Measurements from ENCODE around the gene ADGRV1. TPM values are rescaled to one million over a fixed set of nuclear protein-coding genes. Genes with fewer than 3 reads are reported as not detected.

ADGRV1 gene
- total and polyA plus RNA-seq, 2 donors (not counting 3 experiments of a cell fraction or from before 2014, with no cell fraction given), result 0.11 to 0.55 TPM

- no peak overlapping the region for H2AFZ ChIP-seq (ENCODE audit: low read depth, low read length)
- no peak for DNase-seq (ENCODE audit: low read depth, low spot score)
- H3K4me2 ChIP-seq (ENCODE audit: insufficient read depth, low read length), result no peak overlapping the region
- FAIRE-seq, result no peak
- H3K4me3 ChIP-seq (replicated peaks in 1 of 3; ENCODE audit: insufficient read depth in 1 of 3, low read depth in 1 of 3, low read length in 3 of 3), result no peak overlapping the region
- intact Hi-C loops (cut with micrococcal nuclease), result no loop called here
- H3K79me2 ChIP-seq (ENCODE audit: control insufficient read depth, insufficient read depth, low read length), result no peaks in the 10 kb centered on the region
- peaks cover 46 to 65% of the 10 kb centered on the region in 2 experiments for H3K27me3 ChIP-seq (ENCODE audit: control insufficient read depth in 2 of 2, insufficient read depth in 2 of 2, low read length in 2 of 2)
- H3K9me1 ChIP-seq (replicated peaks; ENCODE audit: control insufficient read depth, extremely low read depth, insufficient read depth, low read length), result no peaks in the 10 kb centered on the region
- ChIA-PET CTCF (no interaction called here), POLR2A (no interaction called here)
- no peaks in the 10 kb centered on the region for H3K9me3 ChIP-seq (replicated peaks; ENCODE audit: control insufficient read depth, insufficient read depth, low read length)
- BruUV-seq (replicated peaks), result no TSS peak
- no peak overlapping the region for H3K9ac ChIP-seq (replicated peaks; ENCODE audit: extremely low read depth, insufficient read depth, low read length)
- no peaks in the 10 kb centered on the region for H3K36me3 ChIP-seq (ENCODE audit: control insufficient read depth in 2 of 2, extremely low read depth in 1 of 2, insufficient read depth in 2 of 2, low read length in 2 of 2)
- no peak for TF ChIP-seq FOS (IDR thresholded peaks at IDR 0.05; ENCODE audit: borderline replicate concordance, insufficient read depth, low read length)
- TF ChIP-seq POLR2A (IDR thresholded peaks at IDR 0.05; ENCODE audit: low read depth, low read length), result no peak
- TF ChIP-seq EZH2 (IDR thresholded peaks at IDR 0.05; ENCODE audit: borderline replicate concordance, low read depth, low read length, severe bottlenecking), result no peak
- no peak for TF ChIP-seq CTCF (IDR thresholded peaks at IDR 0.05; ENCODE audit: extremely low read depth in 1 of 2, insufficient read depth in 1 of 2, low read depth in 1 of 2, low read length in 2 of 2)
- H3K27ac ChIP-seq (ENCODE audit: insufficient read depth, low read depth, low read length), result no peak overlapping the region
- no peaks in the 10 kb centered on the region for H3K4me1 ChIP-seq (ENCODE audit: control insufficient read depth, extremely low read depth, insufficient read depth, low read length)
- dilution Hi-C loops (cut with MboI; ENCODE audit: extremely low pct_ligation_motif_present, low sequenced_read_pairs), result no loop called here
- H4K20me1 ChIP-seq (replicated peaks; ENCODE audit: control insufficient read depth, extremely low read depth, insufficient read depth, low read length), result no peaks in the 10 kb centered on the region
These were observed 4.1 kb upstream of the ADGRV1 start for GRCh38 chr5:90554358-90555006.

- CTCF ChIA-PET, result interaction anchor here (0.6 kb wide), 1 partner anchor 1373 kb away, joined by 3 read pairs; no protein-coding TSS in a partner anchor
- TF ChIP-seq MAX (IDR thresholded peaks at IDR 0.05; ENCODE audit: insufficient read depth, insufficient read length) (no peak), JUN (IDR thresholded peaks at IDR 0.05; ENCODE audit: borderline replicate concordance, insufficient read depth, insufficient read length, low read depth) (no peak), POLR2A (IDR thresholded peaks at IDR 0.05; ENCODE audit: low read depth, low read length) (no peak), CTCF (IDR thresholded peaks at IDR 0.05; ENCODE audit: extremely low read depth in 1 of 2, insufficient read depth in 1 of 2, low read depth in 1 of 2, low read length in 2 of 2) (no peak), GATA2 (IDR thresholded peaks at IDR 0.05; ENCODE audit: insufficient read depth, insufficient read length, low read depth, low read length) (no peak), FOS (IDR thresholded peaks at IDR 0.05; ENCODE audit: borderline replicate concordance, insufficient read depth, low read length) (no peak), EZH2 (IDR thresholded peaks at IDR 0.05; ENCODE audit: borderline replicate concordance, low read depth, low read length, severe bottlenecking) (no peak), MYC (IDR thresholded peaks at IDR 0.05; ENCODE audit: low read depth, low read length) (no peak), POLR2AphosphoS5 (IDR thresholded peaks at IDR 0.05; ENCODE audit: insufficient read depth, low read depth, low read length) (no peak)
- intact Hi-C loops (cut with micrococcal nuclease), result no loop called here
- Histone ChIP-seq H3K4me3 (replicated peaks in 1 of 3; ENCODE audit: insufficient read depth in 1 of 3, low read depth in 1 of 3, low read length in 3 of 3) (no peak overlapping the region), H2AFZ (ENCODE audit: low read depth, low read length) (no peak overlapping the region), H3K4me2 (ENCODE audit: insufficient read depth, low read length) (no peak overlapping the region), H3K4me1 (ENCODE audit: control insufficient read depth, extremely low read depth, insufficient read depth, low read length) (no peaks in the 10 kb centered on the region), H4K20me1 (replicated peaks; ENCODE audit: control insufficient read depth, extremely low read depth, insufficient read depth, low read length) (no peaks in the 10 kb centered on the region), H3K79me2 (ENCODE audit: control insufficient read depth, insufficient read depth, low read length) (no peaks in the 10 kb centered on the region), H3K9me1 (replicated peaks; ENCODE audit: control insufficient read depth, extremely low read depth, insufficient read depth, low read length) (no peaks in the 10 kb centered on the region), H3K9ac (replicated peaks; ENCODE audit: extremely low read depth, insufficient read depth, low read length) (no peak overlapping the region), H3K27ac (ENCODE audit: insufficient read depth, low read depth, low read length) (no peak overlapping the region), H3K9me3 (replicated peaks; ENCODE audit: control insufficient read depth, insufficient read depth, low read length) (no peaks in the 10 kb centered on the region), H3K36me3 (ENCODE audit: control insufficient read depth in 2 of 2, extremely low read depth in 1 of 2, insufficient read depth in 2 of 2, low read length in 2 of 2) (no peaks in the 10 kb centered on the region), H3K27me3 (ENCODE audit: control insufficient read depth in 2 of 2, insufficient read depth in 2 of 2, low read length in 2 of 2) (peaks cover 46 to 76% of the 10 kb centered on the region in 2 experiments)
- no TSS peak for BruUV-seq (replicated peaks)
- POLR2A ChIA-PET, result no interaction called here
- dilution Hi-C loops (cut with MboI; ENCODE audit: extremely low pct_ligation_motif_present, low sequenced_read_pairs), result no loop called here
- FAIRE-seq, result no peak
- no peak for DNase-seq (ENCODE audit: low read depth, low spot score)
These were observed 2.9 kb upstream of the ADGRV1 start for GRCh38 chr5:90555666-90556065.
